Transverse colon (tissue), 4 donors: ENCODE measurements around the gene POLR1D.

ENCODE experiments used
- CTCF ChIP-seq, 5 experiments: fragments of 200-600 bp in 3 of 5; fragments of 450-650 bp in 2 of 5; sonication (generic) in 3 of 5; IDR thresholded peaks; 1 replicate in 2 of 5; 2 replicates in 3 of 5; pipeline ENCODE4 v1.5.1; 2016 to 2017; ENCODE audit warnings: antibody characterized with exemption in 5 of 5, inconsistent platforms in 3 of 5, mild to moderate bottlenecking in 2 of 5, moderate library complexity in 1 of 5
- POLR2A ChIP-seq: fragments of 450-650 bp; IDR thresholded peaks from one replicate; pipeline ENCODE4 v1.6.1; 2016; ENCODE audit warnings: antibody characterized with exemption, mild to moderate bottlenecking, moderate library complexity
- POLR2AphosphoS5 ChIP-seq, 3 donors: sonication (generic); formaldehyde crosslinking; IDR thresholded peaks; one replicate each; pipeline ENCODE4 v1.6.1; 2016; ENCODE audit warnings: antibody characterized with exemption in 3 of 3

- no peak for TF ChIP-seq CTCF (IDR thresholded peaks at IDR 0.05)
- TF ChIP-seq POLR2A: no peak
- no peak for TF ChIP-seq POLR2AphosphoS5 (IDR thresholded peaks at IDR 0.05)
Observed at GRCh38 chr13:27631665-27632064, 10.0 kb downstream of the POLR1D start.
